ENCODE data around the gene LINC00632. TPM values are rescaled to one million over a fixed set of nuclear protein-coding genes. Genes with fewer than 3 reads are reported as not detected.

The LINC00632 gene
- total RNA-seq, 2 donors from 2014 or later: 0.07 to 0.60 TPM

DNA sequence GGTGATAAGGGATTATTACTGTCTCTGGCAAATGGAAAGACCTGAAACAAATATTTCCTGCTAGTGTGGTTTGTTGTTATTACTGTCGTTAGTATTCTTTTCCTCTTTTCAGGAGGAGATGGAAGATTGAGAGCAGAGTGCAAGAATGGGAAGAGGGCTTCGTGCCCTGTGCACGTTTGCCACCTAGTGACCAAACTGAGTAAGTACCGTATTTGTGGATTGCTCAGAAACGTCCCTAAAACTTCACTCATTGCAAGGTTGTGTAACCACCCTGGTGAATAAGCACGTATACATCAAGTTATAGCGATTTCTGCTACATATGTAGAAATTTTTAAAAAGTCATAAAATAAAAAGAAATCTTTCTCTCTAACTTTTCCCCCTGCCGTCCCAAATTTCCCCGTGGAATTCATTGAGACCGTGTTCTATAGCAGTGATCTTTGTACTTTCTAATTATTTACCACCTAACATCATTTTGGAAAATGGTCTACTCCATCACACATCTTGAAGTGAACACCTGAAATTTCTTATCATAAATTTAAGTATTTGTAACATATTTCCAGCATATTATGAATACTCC, 24.3 kb downstream of the LINC00632 start:
- no peaks in the 10 kb centered on the region for H3K9me3 Mint-ChIP-seq
- no peak overlapping the region for H3K27ac Mint-ChIP-seq
- no peaks in the 10 kb centered on the region for H3K36me3 Mint-ChIP-seq
- DNase-seq (ENCODE audit: low spot score in 2 of 2) (no peak), ATAC-seq (peak in 1 of 2 donors; percentile 54)

DNA sequence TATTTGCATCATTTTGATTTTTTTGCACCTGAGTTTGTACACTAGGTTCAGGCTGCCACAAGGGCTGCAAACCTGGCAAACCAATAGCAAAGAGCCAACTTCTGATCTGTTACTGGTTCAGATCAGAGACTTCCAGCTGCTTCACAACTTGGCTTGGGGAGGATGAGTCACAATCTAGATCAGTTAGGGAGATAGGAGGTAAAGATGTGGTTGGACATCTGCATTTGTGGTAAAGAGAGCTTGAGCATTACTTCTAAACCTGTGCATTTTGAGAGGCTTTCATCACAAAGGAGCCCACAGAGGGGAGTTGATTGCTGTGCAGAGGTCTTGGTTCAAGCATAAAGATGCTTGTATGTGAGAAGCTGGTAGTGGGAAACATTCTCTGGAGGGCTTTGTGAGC, 34.5 kb downstream of the LINC00632 start:
- Mint-ChIP-seq H3K27ac (no peak overlapping the region), H3K36me3 (no peaks in the 10 kb centered on the region), H3K9me3 (no peaks in the 10 kb centered on the region)
- DNase-seq (ENCODE audit: low spot score in 2 of 2): no peak
- ATAC-seq: peak; percentile 41 to 75

DNA sequence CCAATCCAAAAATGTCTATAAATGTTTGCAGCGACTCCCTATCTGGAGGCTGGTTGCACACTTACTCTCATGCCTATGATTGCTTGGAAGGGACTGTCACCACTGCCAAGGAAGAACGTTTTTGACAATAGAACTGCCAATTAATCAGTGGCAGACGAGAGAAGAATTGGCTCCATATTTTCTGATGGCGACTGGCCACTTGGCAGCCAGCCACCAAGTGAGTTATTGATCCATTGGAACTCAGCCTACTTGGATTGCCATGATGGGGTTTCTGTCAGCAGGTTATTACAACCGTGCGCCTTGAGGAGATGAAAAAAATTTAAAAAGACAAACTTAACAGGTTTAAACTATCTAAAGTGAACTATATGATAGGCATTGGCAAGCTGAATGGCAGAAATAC, 47.4 kb downstream of the LINC00632 start:
- DNase-seq (ENCODE audit: low spot score in 2 of 2) (no peak), ATAC-seq (no peak)
- Mint-ChIP-seq H3K27ac (no peak overlapping the region), H3K9me3 (no peaks in the 10 kb centered on the region), H3K36me3 (no peaks in the 10 kb centered on the region)

DNA sequence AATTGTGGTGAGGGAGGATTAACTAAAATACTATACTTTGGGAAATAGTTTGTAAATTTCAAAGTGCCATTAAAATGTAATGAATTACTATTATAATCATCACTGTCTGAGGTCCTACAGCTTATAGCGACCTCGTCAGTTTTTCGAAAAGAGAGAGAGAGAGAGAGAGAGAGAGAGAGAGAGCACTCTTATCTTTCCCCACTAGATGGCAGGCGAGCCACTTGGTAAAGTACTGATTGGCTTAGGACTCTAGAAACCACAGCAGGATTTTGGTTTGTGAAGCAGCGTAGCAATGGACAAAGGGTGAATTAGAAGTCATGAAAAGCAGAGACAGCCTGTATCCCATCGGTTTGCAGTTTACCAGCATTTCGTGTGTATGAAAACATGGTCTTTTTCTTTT, 52.5 kb downstream of the LINC00632 start:
- peak in 1 of 2 donors; percentile 29 for DNase-seq (ENCODE audit: low spot score in 2 of 2)
- Mint-ChIP-seq H3K36me3 (no peaks in the 10 kb centered on the region), H3K27ac (no peak overlapping the region), H3K9me3 (no peaks in the 10 kb centered on the region)
- ATAC-seq: peak in 1 of 2 donors; percentile 66

DNA sequence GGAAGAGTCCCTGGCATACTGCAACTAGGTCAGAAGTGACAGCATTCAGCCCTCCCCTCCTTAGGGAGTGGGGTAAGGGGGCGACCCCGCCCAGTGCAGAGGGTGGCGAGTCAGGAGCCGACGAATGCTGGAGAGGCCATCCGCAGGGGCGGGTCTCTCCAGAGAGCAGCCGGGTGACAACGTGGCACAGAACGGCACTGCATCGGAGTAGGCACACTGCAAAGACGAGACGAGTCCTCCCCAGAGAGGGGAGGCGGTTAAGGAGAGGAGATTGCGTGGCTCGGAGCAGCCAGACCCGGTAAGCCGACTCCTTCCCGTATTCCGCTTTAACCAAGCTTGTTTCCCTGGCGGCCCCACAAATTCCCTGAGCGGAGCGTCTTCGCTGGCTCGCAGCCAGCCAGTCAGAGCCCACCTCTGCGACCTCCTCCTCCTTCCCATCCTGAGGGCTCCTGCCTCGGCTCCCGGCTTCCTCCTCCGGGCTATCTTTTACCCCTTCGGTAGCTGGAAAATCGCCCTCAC, 54.9 kb downstream of the LINC00632 start:
- ATAC-seq: peak in 1 of 2 donors; percentile 58
- H3K27ac Mint-ChIP-seq: no peak overlapping the region
- H3K9me3 Mint-ChIP-seq: no peaks in the 10 kb centered on the region
- DNase-seq (ENCODE audit: low spot score in 2 of 2): no peak
- no peaks in the 10 kb centered on the region for H3K36me3 Mint-ChIP-seq

DNA sequence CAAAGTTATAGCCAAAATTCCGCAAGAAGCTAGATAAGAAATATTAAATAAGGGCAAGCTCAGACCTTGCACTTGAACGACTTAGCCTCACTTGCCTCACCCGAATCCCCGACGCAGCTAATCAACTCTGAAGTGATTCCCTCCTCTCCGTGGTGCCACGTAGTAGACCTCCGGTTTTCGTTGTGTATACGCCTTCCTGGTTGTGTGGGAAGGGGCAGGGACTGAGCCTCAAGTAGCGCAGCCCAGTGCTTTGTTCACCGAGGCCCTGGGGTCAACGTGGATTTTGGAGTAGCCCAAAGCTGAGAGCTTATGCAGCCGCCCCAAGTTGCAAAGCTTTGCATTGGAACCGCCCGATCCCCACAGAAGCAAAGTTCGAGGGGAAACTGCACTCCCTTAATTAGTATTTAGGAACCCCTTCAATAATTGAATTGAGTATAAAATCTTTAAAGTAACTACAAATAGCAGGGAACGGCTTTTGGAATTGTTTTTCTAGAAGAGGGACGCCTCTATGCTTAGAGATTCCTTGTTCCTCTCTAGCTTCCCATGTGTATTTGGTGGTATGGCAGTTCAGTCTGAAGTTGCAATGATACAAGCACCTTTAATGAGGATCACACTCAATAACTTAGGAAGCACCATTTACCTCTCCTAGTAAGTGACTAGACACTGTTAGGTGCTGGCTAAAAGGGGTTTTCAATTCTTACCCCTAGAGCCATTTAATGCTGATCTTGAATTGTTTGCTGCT, 55.7 kb downstream of the LINC00632 start:
- H3K27ac Mint-ChIP-seq: no peak overlapping the region
- no peaks in the 10 kb centered on the region for H3K9me3 Mint-ChIP-seq
- no peaks in the 10 kb centered on the region for H3K36me3 Mint-ChIP-seq
- ATAC-seq (no peak), DNase-seq (ENCODE audit: low spot score in 2 of 2) (no peak)

DNA sequence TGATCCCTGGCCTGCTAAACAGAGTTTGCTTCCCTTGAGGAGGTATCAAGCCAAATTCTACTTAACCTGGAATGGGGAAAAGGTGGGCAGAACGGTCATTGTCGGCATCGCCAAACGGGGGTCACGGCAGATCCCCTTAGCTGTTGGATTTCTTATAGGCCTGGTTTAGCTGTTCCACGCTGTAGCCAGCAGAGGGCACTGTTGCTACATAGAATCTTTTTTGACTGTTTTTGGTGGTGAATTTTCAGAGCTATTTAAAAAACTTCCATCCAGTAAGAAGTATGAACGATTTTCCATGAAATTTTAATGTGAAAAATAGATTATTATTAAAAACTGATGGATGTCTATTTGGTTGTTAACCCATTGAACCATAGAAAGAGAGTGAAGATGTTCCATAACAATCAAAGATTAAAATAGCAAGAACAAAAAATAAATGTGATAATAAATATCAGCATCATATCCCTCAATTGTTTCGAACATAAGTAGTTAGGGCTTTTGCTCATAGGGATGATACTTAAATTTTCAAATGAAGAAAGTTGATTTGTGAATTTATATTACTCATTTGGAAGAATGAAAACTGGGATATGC, 56.6 kb downstream of the LINC00632 start:
- ATAC-seq (peak in 1 of 2 donors; percentile 44), DNase-seq (ENCODE audit: low spot score in 2 of 2) (peak in 1 of 2 donors; percentile 31)
- H3K36me3 Mint-ChIP-seq: no peaks in the 10 kb centered on the region
- no peak overlapping the region for H3K27ac Mint-ChIP-seq
- no peaks in the 10 kb centered on the region for H3K9me3 Mint-ChIP-seq

DNA sequence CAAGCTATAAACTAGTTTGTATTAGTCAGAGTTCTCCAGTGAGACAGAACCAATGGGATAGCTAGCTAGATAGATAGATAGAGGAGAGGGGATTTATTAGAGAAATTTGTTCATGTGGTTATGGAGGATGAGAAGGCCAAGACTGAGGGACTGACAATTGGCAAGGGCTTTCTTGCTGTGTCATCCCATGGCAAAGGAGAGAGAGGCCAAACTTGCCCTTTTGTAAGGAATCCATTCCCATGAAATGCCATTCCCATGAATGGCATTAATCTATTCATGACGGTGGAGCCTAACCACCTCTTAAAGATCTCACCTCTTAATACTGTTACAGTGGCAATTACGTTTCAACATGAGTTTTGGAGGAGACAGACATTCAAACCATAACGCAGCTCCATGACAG, 58.1 kb downstream of the LINC00632 start:
- Mint-ChIP-seq H3K9me3 (no peaks in the 10 kb centered on the region), H3K27ac (no peak overlapping the region), H3K36me3 (no peaks in the 10 kb centered on the region)
- DNase-seq (ENCODE audit: low spot score in 2 of 2) (no peak), ATAC-seq (no peak)

DNA sequence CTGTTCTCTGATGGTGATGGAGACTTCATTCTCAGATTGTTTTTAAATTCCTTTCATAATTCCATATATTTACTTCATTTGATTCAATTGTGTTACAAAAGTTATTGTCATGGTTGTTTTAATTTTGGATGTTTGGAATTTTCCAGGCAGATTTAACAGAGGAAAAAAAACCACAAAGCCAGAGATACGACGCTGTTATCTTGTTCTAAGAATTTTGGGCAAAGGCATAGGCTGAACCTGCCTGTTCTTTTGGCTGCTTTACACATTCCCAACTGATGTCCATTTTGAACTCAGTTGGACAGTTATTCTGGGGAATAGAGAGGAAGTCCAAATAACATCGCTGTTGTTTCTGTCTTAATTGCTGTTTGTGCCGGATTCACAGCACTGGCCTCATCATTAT, 65.7 kb downstream of the LINC00632 start:
- peaks cover 0 to 3% of the 10 kb centered on the region in 2 donors for H3K9me3 Mint-ChIP-seq
- no peaks in the 10 kb centered on the region for H3K36me3 Mint-ChIP-seq
- DNase-seq (ENCODE audit: low spot score in 2 of 2) (no peak), ATAC-seq (no peak)
- H3K27ac Mint-ChIP-seq: no peak overlapping the region

DNA sequence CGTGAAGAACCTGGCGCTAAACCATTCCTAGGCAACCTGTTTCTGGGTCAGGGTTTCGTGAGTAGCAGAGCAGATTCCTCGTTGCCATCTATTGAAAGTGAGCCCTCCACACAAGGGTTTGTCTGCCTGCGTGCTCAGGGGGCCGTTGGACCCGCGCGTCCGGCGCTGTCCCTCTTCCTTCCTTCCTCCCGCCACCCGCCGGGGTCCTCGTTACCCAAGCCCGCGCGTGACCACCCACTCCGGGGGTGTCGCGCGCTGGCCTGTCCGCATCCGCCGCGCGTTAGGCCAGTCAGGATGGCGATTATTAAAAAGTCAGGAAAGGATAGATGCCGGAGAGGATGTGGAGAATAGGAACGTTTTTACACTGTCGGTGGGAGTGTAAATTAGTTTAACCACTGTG, 66.8 kb downstream of the LINC00632 start:
- no peak for ATAC-seq
- no peak for DNase-seq (ENCODE audit: low spot score in 2 of 2)
- Mint-ChIP-seq H3K9me3 (peaks cover 0 to 3% of the 10 kb centered on the region in 2 donors), H3K36me3 (no peaks in the 10 kb centered on the region), H3K27ac (no peak overlapping the region)

DNA sequence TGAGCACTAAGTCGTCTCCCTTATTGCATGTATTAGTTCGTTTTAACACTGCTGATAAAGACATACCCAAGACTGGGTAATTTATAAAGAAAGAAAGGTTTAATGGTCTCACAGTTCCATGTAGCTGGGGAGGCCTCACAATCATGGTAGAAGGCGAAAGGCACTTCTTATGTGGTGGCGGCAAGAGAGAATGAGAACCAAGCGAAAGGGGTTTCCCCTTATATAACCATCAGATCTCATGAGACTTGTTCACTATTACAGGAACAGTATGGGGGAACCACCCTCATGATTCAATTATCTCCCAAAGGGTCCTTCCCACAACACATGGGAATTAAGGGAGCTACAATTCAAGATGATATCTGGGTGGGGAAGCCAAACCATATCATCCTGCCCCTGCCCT, 85.1 kb downstream of the LINC00632 start:
- no peaks in the 10 kb centered on the region for H3K9me3 Mint-ChIP-seq
- H3K36me3 Mint-ChIP-seq: no peaks in the 10 kb centered on the region
- ATAC-seq (no peak), DNase-seq (ENCODE audit: low spot score in 2 of 2) (no peak)
- H3K27ac Mint-ChIP-seq: no peak overlapping the region

DNA sequence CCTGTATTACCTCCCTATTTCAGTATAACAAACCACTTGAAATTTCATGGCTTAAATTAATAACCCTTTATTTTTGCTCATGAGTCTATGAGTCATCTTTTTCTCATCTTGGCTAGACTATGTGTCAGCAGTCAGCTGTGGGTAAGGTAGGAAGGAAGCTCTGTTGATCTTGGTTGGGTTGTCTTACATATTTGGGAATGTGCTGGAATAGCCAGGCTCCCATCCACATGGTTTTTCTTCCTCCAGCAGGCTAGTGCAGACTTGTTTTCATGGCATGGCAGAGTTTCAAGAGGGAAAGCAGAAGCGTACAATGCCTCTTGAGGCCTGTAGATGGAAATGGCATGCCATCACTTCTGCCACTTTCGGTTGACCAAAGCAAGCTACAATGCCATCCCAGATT, 89.7 kb downstream of the LINC00632 start:
- Mint-ChIP-seq H3K27ac (no peak overlapping the region), H3K9me3 (no peaks in the 10 kb centered on the region), H3K36me3 (peaks cover 0 to 2% of the 10 kb centered on the region in 2 donors)
- DNase-seq (ENCODE audit: low spot score in 2 of 2): no peak
- no peak for ATAC-seq

DNA sequence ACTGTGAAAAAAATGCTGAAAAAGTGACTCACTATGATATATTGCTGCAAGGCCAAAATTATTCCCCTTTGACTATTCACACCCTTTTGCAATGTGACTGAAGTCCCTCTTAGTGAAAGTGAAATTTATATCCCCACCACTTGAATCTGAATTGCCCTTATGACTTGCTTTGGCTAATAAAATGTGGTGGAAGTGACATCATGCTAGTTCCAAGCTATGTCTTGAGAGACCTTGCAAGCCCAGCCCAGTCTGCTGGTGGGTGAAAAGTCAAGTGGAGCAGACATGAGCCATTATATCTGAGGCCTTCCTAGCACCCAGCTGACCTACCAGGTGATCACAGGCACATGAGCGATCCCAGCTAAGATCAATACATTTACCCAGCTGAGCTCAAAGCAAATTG, 94.7 kb downstream of the LINC00632 start:
- Mint-ChIP-seq H3K27ac (no peak overlapping the region), H3K36me3 (peaks cover 0 to 10% of the 10 kb centered on the region in 2 donors), H3K9me3 (peaks cover 5 to 7% of the 10 kb centered on the region in 2 donors)
- no peak for ATAC-seq
- DNase-seq (ENCODE audit: low spot score in 2 of 2): no peak

DNA sequence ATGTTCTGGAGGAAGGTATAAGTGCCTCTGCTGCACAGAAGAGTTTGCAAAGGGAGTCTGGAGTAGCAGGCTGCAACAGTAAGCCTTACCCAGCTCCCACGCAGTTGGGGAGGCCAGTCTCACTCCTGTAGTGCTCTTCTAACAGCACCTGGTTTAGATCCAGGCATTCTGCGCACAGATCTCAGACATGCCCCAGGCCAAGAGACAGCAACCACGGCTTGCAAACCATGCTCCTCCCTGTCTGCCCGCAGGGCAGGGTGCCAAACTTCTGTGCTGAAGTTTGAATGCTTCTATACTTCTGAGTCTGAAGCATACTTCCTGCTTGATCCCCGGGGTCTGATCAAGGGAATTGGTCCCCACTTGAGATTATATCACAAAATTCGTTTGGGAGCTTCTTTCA, 106.3 kb downstream of the LINC00632 start:
- Mint-ChIP-seq H3K9me3 (peaks cover 8 to 12% of the 10 kb centered on the region in 2 donors), H3K36me3 (peaks cover 0 to 4% of the 10 kb centered on the region in 2 donors), H3K27ac (no peak overlapping the region)
- DNase-seq (ENCODE audit: low spot score in 2 of 2) (no peak), ATAC-seq (no peak)

DNA sequence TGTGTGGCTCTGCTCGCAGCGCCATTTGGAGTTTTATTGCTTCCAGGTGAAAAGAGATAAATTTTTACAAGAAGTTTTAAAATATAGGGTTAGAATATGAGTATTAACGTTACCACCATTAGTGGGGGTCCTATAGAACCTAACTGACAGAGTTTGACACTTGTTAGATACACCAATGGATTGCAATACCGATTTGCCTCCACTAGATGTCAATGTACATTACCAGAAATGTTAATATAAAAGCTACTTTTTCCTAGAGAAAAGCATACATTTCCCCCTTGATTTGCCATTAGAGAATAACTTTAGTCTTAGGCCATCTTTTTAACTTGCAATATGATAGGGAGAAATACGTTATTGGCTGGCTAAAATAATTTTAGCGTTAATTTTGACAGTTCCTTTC, 108.4 kb downstream of the LINC00632 start:
- no peak overlapping the region for H3K27ac Mint-ChIP-seq
- H3K36me3 Mint-ChIP-seq: peaks cover 0 to 4% of the 10 kb centered on the region in 2 donors
- ATAC-seq: no peak
- H3K9me3 Mint-ChIP-seq: peaks cover 3 to 4% of the 10 kb centered on the region in 2 donors
- peak in 1 of 2 donors; percentile 2 for DNase-seq (ENCODE audit: low spot score in 2 of 2)

DNA sequence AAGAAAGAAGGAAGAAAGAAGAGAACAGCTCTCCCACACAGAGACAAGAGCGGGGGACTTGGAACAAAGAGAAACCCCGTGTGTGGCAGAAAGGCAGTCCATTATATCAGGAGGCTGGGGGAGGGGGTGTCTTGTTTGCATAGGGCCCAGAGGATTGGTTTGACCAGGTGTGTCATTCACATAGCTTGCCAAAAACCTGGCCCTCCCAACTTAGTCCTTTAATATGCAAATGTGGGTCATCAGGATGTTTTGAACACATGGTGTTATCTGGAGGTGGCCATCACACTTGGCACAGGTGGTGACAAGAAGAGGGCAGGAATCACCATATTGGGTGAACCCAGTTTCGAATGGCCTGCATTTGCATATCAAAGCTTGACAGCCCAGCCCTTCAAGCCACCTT, 111.7 kb downstream of the LINC00632 start:
- ATAC-seq (no peak), DNase-seq (ENCODE audit: low spot score in 2 of 2) (no peak)
- Mint-ChIP-seq H3K36me3 (no peaks in the 10 kb centered on the region), H3K9me3 (no peaks in the 10 kb centered on the region), H3K27ac (no peak overlapping the region)

DNA sequence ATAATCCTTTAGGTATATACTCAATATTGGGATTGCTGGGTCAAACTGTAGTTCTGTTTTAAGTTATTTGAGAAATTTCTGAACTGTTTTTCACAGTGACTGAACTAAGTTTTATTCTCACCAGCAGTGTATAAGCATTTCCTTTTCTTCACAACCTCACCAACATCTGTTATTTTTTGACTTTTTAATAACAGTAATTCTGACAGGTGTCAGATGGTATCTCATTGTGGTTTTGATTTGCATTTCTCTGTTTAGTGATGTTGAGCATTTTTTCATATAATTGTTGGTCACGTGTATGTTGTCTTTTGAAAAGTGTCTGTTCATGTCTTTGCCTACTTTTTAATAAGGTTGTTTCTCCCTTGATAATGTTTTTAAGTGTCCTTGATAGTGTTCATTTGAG, 112.6 kb downstream of the LINC00632 start:
- Mint-ChIP-seq H3K9me3 (no peaks in the 10 kb centered on the region), H3K36me3 (no peaks in the 10 kb centered on the region), H3K27ac (no peak overlapping the region)

More for the DNA sequence above, 112.6 kb downstream of the LINC00632 start:
- ATAC-seq (no peak), DNase-seq (ENCODE audit: low spot score in 2 of 2) (no peak)
